Nucleus accumbens (tissue), 56 donors: Measurements from ENCODE around the gene USP2.

Experiments
- DNase-seq, 56 donors: peaks; one replicate each; lab custom pipeline; 2025; lab: John Stamatoyannopoulos, UW

Gene USP2

GRCh38 chr11:119346605-119347004, 34.9 kb downstream of the USP2 start, which contains the start of gene MFRP:
Gene MFRP, minus strand, starts transcription at chr11:119346705. Its CDS starts 192 bp downstream, at chr11:119346513.
- no peak for DNase-seq

- no peak for DNase-seq
Observed at GRCh38 chr11:119345685-119346084, 35.8 kb downstream of the USP2 start.

GRCh38 chr11:119344291-119345010, 37.0 kb downstream of the USP2 start:
- DNase-seq = no peak

- DNase-seq = no peak
Observed at GRCh38 chr11:119343726-119344125, 37.8 kb downstream of the USP2 start.

GRCh38 chr11:119342362-119343130, 38.9 kb downstream of the USP2 start:
- no peak for DNase-seq

- DNase-seq = no peak
Observed at GRCh38 chr11:119342023-119342300, 39.5 kb downstream of the USP2 start.

- peak in 3 of 56 donors; percentile 42 to 45 (median 44) for DNase-seq
Observed at GRCh38 chr11:119341222-119342022, 40.1 kb downstream of the USP2 start.

GRCh38 chr11:119340335-119341221, 40.9 kb downstream of the USP2 start, which contains the start of gene C1QTNF5:
Gene C1QTNF5, minus strand, starts transcription at chr11:119340883. Its CDS starts 486 bp downstream, at chr11:119340397.
- DNase-seq = peak in 42 of 56 donors; percentile 30 to 87 (median 63)

GRCh38 chr11:119339589-119340334, 41.7 kb downstream of the USP2 start:
- peak in 38 of 56 donors; percentile 32 to 86 (median 60) for DNase-seq

GRCh38 chr11:119338965-119339588, 42.4 kb downstream of the USP2 start:
- peak in 2 of 56 donors; percentile 28 to 35 for DNase-seq

GRCh38 chr11:119338318-119338890, 43.1 kb downstream of the USP2 start:
- DNase-seq = peak in 43 of 56 donors; percentile 35 to 89 (median 67)

- no peak for DNase-seq
Observed at GRCh38 chr11:119337581-119338317, 43.7 kb downstream of the USP2 start.

- DNase-seq = no peak
Observed at GRCh38 chr11:119336744-119337469, 44.6 kb downstream of the USP2 start.

- peak in 9 of 56 donors; percentile 11 to 55 (median 45) for DNase-seq
Observed at GRCh38 chr11:119335655-119336543, 45.6 kb downstream of the USP2 start.

- no peak for DNase-seq
Observed at GRCh38 chr11:119335091-119335654, 46.3 kb downstream of the USP2 start.
